NCI-H510A treated with DMSO at 0.1 percent for 48 hours (cell line): ENCODE results near the gene MTOR.
A peak's percentile ranks its signal among the peaks of the same experiment; 100 is the strongest.

ENCODE experiments used
- DNase-seq: peaks from one replicate; lab custom pipeline; 2025; lab: John Stamatoyannopoulos, UW

MTOR gene

GRCh38 chr1:11150326-11150725 lies 112.0 kb downstream of the MTOR start:
- no peak for DNase-seq

GRCh38 chr1:11147197-11147770 lies 115.1 kb downstream of the MTOR start:
- DNase-seq, result no peak

DNA sequence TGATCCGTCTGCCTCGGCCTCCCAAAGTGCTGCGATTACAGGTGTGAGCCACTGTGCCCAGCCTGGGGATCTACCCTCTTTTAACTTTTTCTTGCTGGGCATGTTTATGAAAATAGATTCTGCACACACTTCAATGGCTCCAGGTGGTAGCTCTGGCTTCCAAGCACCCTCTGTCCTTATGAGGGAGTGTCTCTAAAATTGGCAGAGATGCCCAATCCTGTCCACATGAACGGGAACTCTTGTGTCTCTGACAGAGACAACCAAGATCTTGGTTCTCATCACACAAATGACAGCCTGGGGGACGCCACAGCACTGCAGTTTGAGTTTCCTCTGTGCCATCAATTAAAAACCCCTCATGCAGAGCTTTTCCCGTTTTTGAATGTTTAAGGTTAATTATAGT lies 116.6 kb downstream of the MTOR start:
- no peak for DNase-seq

DNA sequence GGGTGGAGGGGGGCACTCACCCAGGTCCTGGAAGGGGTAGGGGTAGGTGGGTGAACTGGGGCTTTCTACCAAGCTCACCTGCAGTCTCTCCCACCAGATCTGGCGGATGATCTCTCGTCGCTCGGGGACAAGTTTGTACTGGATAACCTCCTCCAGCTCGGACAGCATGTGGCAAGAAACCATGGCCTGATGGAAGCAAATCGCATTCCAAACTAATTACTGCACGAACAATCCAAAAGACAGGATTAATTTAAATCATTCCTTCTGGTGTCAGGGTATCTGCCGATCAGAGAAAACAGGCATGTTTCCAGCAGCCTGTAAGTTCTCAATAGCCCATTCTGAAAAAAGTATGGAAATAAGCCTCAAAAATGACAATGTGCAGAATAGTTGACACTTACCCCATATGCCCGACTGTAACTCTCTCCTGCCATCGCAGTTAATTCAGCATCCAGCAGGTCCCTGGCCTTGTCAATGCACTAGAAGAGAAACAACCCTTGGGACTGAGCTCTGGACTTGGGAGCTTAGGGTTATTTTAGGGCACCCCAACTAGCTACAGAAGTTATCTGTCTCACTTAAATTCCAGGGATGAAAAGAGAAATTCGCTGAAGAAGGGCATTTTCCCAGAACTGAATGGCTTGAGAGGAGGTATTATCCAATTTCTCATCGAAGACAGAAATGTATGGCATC lies 117.6 kb downstream of the MTOR start:
- no peak for DNase-seq

DNA sequence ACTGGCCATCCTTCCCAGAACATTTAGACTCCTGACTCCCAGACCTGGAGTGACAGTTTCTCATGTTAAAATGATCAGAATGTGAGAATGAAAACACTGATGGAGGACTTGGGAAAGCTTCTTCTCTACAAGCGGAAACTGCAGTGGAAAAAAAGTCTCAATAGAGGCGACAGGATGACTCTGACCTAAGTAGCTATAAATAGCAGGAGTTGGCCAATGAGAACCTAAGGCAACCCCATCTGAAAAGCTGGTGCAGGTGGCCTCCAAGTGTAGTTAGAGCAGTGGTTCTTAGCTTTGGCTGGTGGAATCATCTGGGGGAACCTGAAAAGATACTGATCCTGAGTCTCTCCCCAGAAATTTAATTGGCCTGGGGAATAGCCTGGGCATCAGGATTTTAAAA lies 118.4 kb downstream of the MTOR start:
- DNase-seq, result peak; percentile 28

DNA sequence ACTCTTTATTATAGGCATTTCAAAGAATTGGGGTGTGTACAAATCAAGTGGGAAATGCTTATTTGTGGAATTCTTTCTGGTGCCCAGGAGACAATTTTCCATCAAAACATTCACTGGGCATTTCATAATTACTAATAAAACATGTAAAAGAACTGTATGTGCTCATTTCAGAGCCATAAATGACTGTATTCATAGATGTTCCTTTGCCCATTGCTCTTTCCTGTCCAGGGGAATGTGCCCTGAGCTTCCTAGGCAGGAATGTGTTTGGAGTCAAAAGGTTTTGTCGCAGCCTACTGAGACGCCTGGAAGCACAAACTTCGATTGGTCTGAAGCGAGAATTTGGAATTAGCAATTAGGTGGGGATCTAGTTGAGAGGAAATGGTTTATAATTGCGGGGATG lies 119.0 kb downstream of the MTOR start:
- DNase-seq, result no peak

DNA sequence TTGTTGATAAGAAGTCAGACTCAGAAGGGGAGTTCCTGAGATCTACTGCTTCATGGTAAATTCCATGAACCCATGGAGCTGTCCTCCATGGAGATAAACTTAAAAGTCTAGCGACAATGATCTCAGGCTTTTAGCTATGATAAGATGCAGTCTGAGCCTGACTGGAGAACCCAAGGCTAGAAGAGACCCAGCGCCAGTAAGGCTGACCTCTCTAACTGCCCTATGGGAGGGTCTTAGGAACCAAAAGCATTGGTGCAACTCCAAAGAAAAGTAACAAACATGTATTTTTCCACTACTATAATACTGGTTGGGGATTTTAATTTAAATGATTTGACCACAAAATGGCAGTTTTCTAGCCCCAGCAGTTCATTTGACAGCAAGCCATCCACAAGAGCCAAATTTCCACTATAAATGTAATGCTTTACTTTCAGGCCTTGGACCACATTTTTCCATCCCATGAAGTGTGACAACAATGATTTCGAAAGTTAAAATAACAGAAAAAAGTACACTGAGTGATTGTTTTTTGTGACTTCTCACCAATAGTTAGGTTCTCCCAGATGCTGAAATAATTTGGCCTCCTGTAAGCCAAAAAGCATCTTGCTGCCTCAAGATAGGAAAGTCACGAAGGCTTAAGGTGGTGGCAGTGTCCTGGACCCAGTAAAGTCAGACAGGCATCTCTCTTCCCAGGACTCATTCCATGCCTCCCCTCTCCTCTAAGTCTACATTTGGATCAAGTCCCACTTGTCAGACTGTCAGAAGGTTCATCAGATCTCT lies 119.5 kb downstream of the MTOR start:
- DNase-seq, result no peak

DNA sequence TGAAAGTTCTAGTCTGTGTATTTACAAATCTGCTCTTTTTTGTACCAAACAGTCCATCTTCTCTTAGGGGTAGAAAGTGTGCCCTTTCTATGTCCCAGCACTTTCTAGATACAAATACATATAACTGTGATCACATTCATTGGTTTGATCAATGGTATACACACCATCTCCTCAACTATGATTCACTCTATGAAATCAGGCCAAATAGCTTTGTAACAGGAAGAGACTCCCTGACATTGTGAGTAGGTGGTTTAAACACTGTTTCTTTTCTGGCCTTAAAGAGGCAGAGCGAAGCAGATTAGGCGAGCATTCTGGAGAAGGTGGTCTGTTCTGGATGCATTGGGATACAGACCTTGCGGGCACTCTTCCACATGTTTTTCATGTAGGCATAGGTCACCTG lies 123.4 kb downstream of the MTOR start:
- DNase-seq, result no peak

- no peak for DNase-seq
These were observed 124.3 kb downstream of the MTOR start for GRCh38 chr1:11138029-11138428.

DNA sequence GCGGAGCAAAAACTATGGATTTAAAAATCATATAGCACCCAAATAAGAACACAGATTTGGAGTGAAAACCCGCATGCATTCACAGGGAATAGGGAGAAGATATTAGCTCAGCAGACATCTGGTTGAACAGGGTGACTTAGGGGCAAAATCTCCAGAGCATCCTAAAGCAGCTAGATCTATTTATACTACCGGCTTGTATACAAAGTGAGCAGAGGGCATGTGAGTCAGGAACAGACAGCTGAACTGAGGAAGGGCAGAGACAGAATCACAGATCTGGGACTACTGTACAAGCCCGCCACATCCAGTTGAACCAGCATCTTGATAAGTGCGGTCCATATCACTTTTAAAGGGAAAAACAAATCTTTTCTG lies 127.5 kb downstream of the MTOR start:
- DNase-seq, result no peak

GRCh38 chr1:11134251-11134897 lies 128.0 kb downstream of the MTOR start:
- peak; percentile 36 for DNase-seq

GRCh38 chr1:11132563-11133293 lies 129.6 kb downstream of the MTOR start:
- peak; percentile 97 for DNase-seq

DNA sequence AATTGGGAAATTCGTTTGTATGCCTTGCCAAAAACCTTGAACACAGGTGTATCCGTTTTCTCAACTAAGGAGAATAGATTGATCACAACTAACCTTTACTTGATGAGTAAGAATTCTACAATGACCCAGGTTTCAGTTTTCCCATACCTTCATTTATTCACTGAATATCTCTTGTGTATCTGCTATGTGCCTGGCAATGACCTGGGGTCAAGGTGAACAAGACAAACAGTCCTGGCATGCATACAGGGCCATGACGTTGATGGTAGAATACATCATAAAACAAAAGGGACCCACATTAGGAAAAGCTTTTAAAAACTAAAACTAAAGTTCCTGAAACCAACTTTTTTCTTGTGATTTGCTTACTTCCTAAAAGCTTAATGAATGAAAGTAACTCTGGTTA lies 130.5 kb downstream of the MTOR start:
- DNase-seq, result no peak

- no peak for DNase-seq
These were observed 131.9 kb downstream of the MTOR start for GRCh38 chr1:11130406-11130805.

DNA sequence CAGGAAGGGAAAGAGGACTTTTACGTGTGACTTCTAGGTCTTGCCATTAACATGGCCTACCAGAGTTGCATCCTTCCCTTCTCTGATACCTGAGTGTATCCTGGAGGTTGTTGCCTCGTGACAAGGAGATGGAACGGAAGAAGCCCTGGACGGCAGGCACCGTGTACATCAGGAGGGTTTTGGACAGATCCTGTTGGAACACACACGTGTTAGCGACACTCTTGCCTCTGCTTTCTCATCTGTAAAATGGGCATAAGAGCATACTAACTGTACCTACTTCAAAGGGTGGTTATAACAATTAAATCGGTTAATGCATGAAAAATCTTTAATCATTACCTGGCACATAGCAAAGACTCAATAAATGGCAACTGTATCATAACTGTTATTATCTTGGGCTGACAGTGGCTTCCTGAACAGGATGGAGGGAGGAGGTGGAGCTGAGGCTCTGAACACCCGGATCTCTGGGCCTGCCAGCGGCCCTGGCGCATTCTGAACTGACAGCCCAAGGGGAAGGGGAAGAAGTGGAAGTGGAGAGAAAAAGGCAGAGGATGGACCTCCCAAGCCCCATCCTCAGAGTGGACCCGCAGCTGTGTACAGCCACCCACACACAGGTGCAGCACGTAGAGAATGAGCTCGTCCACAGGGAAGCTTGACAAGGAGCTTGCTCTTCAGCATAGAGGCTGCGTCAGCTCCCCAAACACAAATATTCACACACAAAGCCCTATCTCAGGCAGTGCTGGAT lies 132.5 kb downstream of the MTOR start:
- peak; percentile 60 for DNase-seq

- peak; percentile 72 for DNase-seq
These were observed 135.8 kb downstream of the MTOR start for GRCh38 chr1:11126569-11126968.

GRCh38 chr1:11125931-11126330 lies 136.4 kb downstream of the MTOR start:
- DNase-seq, result no peak

- DNase-seq, result no peak
These were observed 137.4 kb downstream of the MTOR start for GRCh38 chr1:11124965-11125364.

DNA sequence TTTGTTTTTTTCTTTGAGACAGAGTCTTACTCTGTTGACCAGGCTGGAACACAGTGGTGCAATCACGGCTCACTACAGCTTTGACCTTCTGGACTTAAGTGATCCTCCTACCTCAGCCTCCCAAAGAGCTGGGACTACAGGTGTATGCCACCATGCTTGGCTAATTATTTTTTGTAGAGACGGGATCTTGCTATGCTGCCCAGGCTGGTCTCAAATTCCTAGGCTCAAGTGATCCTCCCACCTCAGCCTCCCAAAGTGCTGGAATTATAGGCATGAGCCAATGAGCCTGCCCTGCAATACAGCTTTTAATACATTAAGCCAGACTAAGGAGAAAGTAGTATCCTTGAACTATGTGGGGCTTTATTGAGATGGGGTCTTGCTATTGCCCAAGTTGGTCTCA lies 146.0 kb downstream of the MTOR start:
- DNase-seq, result no peak

GRCh38 chr1:11114966-11115365 lies 147.4 kb downstream of the MTOR start:
- no peak for DNase-seq

DNA sequence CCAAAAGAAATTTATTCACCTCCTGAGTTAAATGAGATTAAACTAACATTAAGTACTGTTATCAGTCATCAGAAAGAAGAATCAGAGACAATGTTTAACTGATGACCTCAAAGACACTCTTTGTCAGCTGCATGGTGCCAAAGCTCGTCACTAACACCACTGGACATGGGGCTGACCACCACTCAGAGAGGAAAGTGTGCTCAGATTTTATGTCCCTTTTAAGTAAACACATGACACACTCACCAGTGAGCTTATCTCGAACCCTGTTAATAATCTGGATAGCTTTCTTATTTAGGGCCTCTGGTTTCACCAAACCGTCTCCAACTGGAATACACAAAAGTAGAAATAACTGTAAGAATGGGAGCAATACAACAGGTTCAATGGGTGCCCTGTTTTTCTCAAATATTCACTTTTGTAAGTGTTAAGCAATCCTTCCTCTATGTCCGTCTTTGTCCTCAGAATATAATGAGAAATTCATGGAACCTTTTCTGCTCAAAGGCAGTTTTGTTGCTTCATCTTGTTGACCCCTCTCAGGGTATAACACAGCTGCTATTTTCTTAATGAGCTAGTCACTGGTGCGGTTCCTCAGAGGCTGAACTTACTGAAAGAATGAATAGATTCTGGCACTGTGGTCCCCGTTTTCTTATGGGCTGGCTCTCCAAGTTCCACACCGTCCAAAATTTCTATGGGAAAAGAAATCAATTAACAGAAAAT lies 153.1 kb downstream of the MTOR start:
- DNase-seq, result no peak
